GM12892 (cell line): ENCODE measurements around the gene SLC44A3.

Experiments
- POLR2A ChIP-seq: IDR thresholded peaks from 2 replicates; pipeline ENCODE4 v1.6.1; 2011; ENCODE audit warnings: low read depth, low read length, control low read depth
- POLR2AphosphoS5 ChIP-seq: IDR thresholded peaks from 2 replicates; pipeline ENCODE4 v1.6.1; 2011; ENCODE audit warnings: low read depth, low read length, control low read depth
- TAF1 ChIP-seq: IDR thresholded peaks from 2 replicates; pipeline ENCODE4 v1.6.1; 2011; ENCODE audit warnings: low read depth, mild to moderate bottlenecking, control low read depth, low read length, borderline replicate concordance

GRCh38 chr1:94804442-94804837 is 15.7 kb upstream of the SLC44A3 start:
- TF ChIP-seq POLR2A: no peak
- no peak for TF ChIP-seq POLR2AphosphoS5
- no peak for TF ChIP-seq TAF1
